ENCODE results near the gene UBE4A. TPM values are rescaled to one million over a fixed set of nuclear protein-coding genes. Genes with fewer than 3 reads are reported as not detected.
"Not testable (repeated sequence)": the region's sequence is repeated elsewhere in the genome, so short reads cannot be mapped to it uniquely, and the experiment has no call there.

Gene UBE4A
- total RNA-seq, 2 experiments from 2014 or later, result 44.2 to 50.7 TPM

- peaks cover 37% of the 10 kb centered on the region for H3K36me3 Mint-ChIP-seq (ENCODE audit: low read depth)
- ChIA-PET POLR2A (interaction anchor here (1.0 to 1.4 kb wide), 3 partner anchors 15 to 38 kb away, joined by 4 to 7 read pairs (median 6); partner anchors contain the start of gene KMT2A), CTCF (interaction anchor here (0.6 to 1.5 kb wide), 13 partner anchors 29 to 252 kb away, joined by 3 to 6 read pairs (median 3); partner anchors contain the start of gene UBE4A)
- H3K9me3 Mint-ChIP-seq (ENCODE audit: low read depth), result no peaks in the 10 kb centered on the region
- peak within 1 kb of the TSS; percentile 93 for H3K4me3 Mint-ChIP-seq
- intact Hi-C loops (cut with DNase I, micrococcal nuclease), result loop anchor here (1.0 to 5.0 kb wide), 12 partner anchors 33 to 597 kb away; partner anchors contain the start of genes CD3D (in 2 of the 2), ARCN1 (in 1 of the 2), BCL9L (in 1 of the 2) and CENATAC (in 1 of the 2)
- DNase-seq (peak; percentile 96), ATAC-seq (peak; percentile 63)
- H3K27me3 Mint-ChIP-seq, result no peaks in the 10 kb centered on the region
- peaks cover 64% of the 10 kb centered on the region for H3K4me1 Mint-ChIP-seq
- peak within 1 kb of the TSS; percentile 100 for H3K27ac Mint-ChIP-seq
These were observed 41.9 kb downstream of the UBE4A start, which contains the start of gene ATP5MG for GRCh38 chr11:118401151-118401879. Gene ATP5MG, plus strand, starts transcription at chr11:118401606. Its CDS starts 60 bp downstream, at chr11:118401666.

DNA sequence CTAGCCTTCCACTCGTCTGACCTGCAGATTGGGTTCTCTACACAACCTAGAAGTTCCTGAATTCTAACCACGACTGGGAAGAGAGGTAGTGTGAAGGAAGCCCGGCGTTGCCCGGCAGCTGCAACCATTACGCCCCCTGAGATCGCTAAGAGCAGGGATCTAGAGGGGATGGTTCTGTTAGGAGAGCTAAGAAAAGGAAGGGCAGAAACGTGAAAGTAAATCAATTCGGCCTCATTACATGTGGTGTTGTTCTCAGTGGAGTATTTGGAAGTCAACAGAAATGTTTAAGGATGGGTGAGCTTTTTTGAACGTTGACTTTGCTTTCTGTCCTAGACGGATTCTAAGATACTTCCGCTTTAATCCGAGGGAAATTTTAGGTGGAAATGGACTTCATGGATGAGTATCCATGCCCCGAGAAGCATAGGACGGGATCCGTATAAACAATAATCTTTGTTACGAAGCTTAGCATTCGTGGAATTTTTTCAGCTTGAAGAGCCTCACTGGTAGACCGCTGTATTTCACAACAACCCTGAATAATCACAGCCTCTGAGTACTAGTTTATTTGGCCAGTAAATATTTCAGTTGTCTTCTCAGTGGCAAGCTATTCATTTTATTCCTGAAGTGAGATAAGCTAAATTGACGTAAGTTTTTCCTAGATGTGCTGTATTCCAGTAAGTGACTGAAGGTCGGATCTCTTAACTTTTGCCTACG is 42.6 kb downstream of the UBE4A start:
- Mint-ChIP-seq H3K4me1 (peaks cover 69% of the 10 kb centered on the region), H3K36me3 (ENCODE audit: low read depth) (peaks cover 38% of the 10 kb centered on the region)

DNA sequence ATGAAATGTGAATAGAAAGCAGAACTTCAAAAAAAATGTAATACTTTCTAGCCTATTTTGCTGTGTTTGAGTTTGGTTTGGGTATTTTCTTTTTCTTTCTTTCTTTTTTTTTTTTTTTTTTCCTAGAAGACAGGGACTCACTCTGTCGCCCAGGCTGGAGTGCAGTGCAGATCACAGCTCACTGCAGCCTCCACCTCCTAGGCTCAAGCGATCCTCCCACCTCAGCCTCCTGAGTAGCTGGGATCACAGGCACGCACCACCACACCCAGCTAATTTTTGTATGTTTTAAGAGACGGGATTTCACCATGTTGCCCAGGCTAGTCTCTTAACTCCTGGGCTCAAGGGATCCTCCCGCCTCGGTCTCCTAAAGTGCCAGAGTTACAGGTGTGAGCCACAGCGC is 43.2 kb downstream of the UBE4A start:
- Mint-ChIP-seq H3K4me3 (peak overlapping the region; percentile 93), H3K4me1 (peaks cover 65% of the 10 kb centered on the region), H3K27ac (peak overlapping the region; percentile 100), H3K36me3 (ENCODE audit: low read depth) (peaks cover 44% of the 10 kb centered on the region)
- H3K9me3 Mint-ChIP-seq (ENCODE audit: low read depth); H3K27me3 Mint-ChIP-seq; DNase-seq; ATAC-seq: not testable (repeated sequence)
- intact Hi-C loops (cut with DNase I, micrococcal nuclease), result loop anchor here (5.0 kb wide), 3 partner anchors 95 to 525 kb away; partner anchors contain the start of genes BCL9L (in 1 of the 2) and IFT46 (in 1 of the 2)
- ChIA-PET POLR2A (interaction anchor here (0.6 to 1.4 kb wide), 6 partner anchors 13 to 50 kb away, joined by 3 to 7 read pairs (median 4); partner anchors contain the start of genes KMT2A and UBE4A), CTCF (interaction anchor here (0.7 to 1.5 kb wide), 8 partner anchors 17 to 180 kb away, joined by 3 to 6 read pairs (median 4); no protein-coding TSS in a partner anchor)

More for the DNA sequence above, 42.6 kb downstream of the UBE4A start:
- peak overlapping the region; percentile 93 for H3K4me3 Mint-ChIP-seq
- intact Hi-C loops (cut with DNase I, micrococcal nuclease), result loop anchor here (1.0 to 5.0 kb wide), 12 partner anchors 33 to 597 kb away; partner anchors contain the start of genes CD3D (in 2 of the 2), ARCN1 (in 1 of the 2), BCL9L (in 1 of the 2) and CENATAC (in 1 of the 2)
- H3K9me3 Mint-ChIP-seq (ENCODE audit: low read depth), result no peaks in the 10 kb centered on the region
- DNase-seq, result no peak
- ATAC-seq, result no peak
- peak overlapping the region; percentile 100 for H3K27ac Mint-ChIP-seq
- ChIA-PET POLR2A (interaction anchor here (0.6 to 1.4 kb wide), 5 partner anchors 14 to 50 kb away, joined by 3 to 7 read pairs (median 4); partner anchors contain the start of genes KMT2A and UBE4A), CTCF (interaction anchor here (0.7 to 1.5 kb wide), 13 partner anchors 17 to 251 kb away, joined by 3 to 6 read pairs (median 4); partner anchors contain the start of gene UBE4A)
- no peaks in the 10 kb centered on the region for H3K27me3 Mint-ChIP-seq

- Mint-ChIP-seq H3K27ac (peak overlapping the region; percentile 79), H3K4me1 (peaks cover 44% of the 10 kb centered on the region), H3K27me3 (no peaks in the 10 kb centered on the region), H3K9me3 (ENCODE audit: low read depth) (no peaks in the 10 kb centered on the region), H3K36me3 (ENCODE audit: low read depth) (peaks cover 50% of the 10 kb centered on the region), H3K4me3 (no peak overlapping the region)
- CTCF ChIA-PET, result interaction anchor here (0.7 to 2.3 kb wide), 3 partner anchors 15 to 235 kb away, joined by 3 to 5 read pairs (median 5); no protein-coding TSS in a partner anchor
- DNase-seq (no peak), ATAC-seq (no peak)
- intact Hi-C loops (cut with DNase I, micrococcal nuclease), result no loop called here
- POLR2A ChIA-PET, result interaction anchor here (0.7 kb wide), 1 partner anchor 30 kb away, joined by 3 read pairs; the partner anchor contains the start of gene KMT2A
These were observed 47.3 kb downstream of the UBE4A start for GRCh38 chr11:118406599-118407166.

GRCh38 chr11:118410055-118410745 is 50.8 kb downstream of the UBE4A start:
- H3K4me3 Mint-ChIP-seq, result no peak overlapping the region
- no peak for DNase-seq
- intact Hi-C loops (cut with DNase I, micrococcal nuclease), result no loop called here
- no peak for ATAC-seq
- H3K9me3 Mint-ChIP-seq (ENCODE audit: low read depth), result no peaks in the 10 kb centered on the region
- ChIA-PET CTCF (interaction anchor here (1.0 kb wide), 1 partner anchor 239 kb away, joined by 3 read pairs; no protein-coding TSS in a partner anchor), POLR2A (no interaction called here)
- H3K4me1 Mint-ChIP-seq, result peaks cover 20% of the 10 kb centered on the region
- peak overlapping the region; percentile 19 for H3K27ac Mint-ChIP-seq
- H3K27me3 Mint-ChIP-seq, result no peaks in the 10 kb centered on the region
- peaks cover 35% of the 10 kb centered on the region for H3K36me3 Mint-ChIP-seq (ENCODE audit: low read depth)

DNA sequence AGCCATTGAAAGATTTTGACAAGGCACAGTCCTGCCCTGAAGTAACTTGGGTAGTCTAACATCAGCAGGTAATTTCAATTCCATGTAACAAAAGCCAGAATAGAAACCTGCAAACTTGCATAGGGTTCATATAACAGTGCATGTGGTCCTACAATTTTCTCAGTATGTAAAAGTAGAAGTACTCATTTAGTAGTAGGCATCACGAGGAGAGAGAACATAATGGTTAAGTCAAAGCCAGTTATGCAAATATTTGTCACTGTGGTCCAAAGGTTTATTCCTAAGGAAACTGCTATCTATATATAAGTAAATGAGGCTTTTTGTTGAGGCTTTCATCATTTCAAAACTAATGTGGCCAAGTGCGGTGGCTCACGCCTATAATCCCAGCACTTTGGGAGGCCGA is 52.1 kb downstream of the UBE4A start:
- ATAC-seq, result no peak

DNA sequence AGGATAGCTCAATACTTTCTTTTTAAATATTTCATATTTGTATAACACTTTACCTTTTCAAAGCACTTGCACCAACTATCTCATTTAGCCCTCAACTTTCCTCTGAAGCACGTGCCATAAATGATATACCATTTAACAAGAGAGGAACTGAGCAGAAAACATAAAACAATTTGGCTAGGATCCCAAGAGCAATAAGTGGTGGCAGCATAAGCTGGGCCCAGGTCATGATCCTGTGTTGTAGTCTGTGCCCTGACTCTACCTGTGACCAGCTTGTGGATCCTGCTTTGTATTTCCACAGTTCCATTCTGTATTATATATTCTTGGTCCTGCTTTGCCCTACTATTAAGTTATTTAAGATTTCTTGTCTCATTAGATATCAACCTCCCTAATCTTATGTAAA is 53.5 kb downstream of the UBE4A start:
- ChIA-PET CTCF (interaction anchor here (1.5 kb wide), 1 partner anchor 16 kb away, joined by 4 read pairs; no protein-coding TSS in a partner anchor), POLR2A (interaction anchor here (1.1 kb wide), 1 partner anchor 23 kb away, joined by 3 read pairs; the partner anchor contains the start of gene KMT2A)
- ATAC-seq (no peak), DNase-seq (no peak)
- peaks cover 18% of the 10 kb centered on the region for H3K36me3 Mint-ChIP-seq (ENCODE audit: low read depth)
- no peaks in the 10 kb centered on the region for H3K27me3 Mint-ChIP-seq
- H3K9me3 Mint-ChIP-seq (ENCODE audit: low read depth), result no peaks in the 10 kb centered on the region
- H3K4me1 Mint-ChIP-seq, result peaks cover 6% of the 10 kb centered on the region
- H3K4me3 Mint-ChIP-seq, result no peak overlapping the region
- no peak overlapping the region for H3K27ac Mint-ChIP-seq
- intact Hi-C loops (cut with DNase I, micrococcal nuclease), result no loop called here

More for the DNA sequence above, 52.1 kb downstream of the UBE4A start:
- Mint-ChIP-seq H3K27ac (no peak overlapping the region), H3K36me3 (ENCODE audit: low read depth) (peaks cover 28% of the 10 kb centered on the region), H3K4me1 (peaks cover 11% of the 10 kb centered on the region), H3K9me3 (ENCODE audit: low read depth) (no peaks in the 10 kb centered on the region), H3K4me3 (no peak overlapping the region), H3K27me3 (no peaks in the 10 kb centered on the region)
- DNase-seq, result no peak
- ChIA-PET POLR2A (no interaction called here), CTCF (no interaction called here)
- intact Hi-C loops (cut with DNase I, micrococcal nuclease), result no loop called here

DNA sequence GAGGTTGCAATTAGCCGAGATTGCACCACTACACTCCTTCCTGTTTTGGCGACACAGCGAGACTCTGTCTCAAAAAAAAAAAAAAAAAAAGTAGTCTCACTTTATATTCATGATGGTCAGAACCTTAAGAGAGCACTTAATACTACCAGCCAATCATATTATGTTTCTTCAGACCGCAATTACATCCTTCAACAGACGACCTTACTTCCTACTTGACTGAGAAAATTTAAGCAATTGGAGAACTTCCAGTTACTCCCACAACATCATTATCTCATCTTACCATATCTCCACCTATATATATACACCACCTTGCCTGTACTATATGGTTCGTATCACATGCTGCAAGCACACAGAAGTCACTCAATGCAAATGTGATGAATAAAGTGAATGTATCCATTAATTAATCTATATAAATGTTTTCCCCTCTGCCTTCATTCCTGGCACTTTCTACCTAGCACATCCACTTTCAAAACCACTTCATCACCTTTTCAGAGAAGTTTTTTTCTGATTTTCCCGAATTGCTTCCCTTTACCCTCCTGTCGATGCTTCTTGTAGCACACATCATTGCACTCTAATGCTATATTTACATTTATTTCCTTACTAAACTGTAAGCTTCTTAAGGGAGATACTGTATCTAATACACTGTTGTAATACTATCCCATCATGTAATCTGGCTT is 55.8 kb downstream of the UBE4A start:
- no peak overlapping the region for H3K4me3 Mint-ChIP-seq
- H3K4me1 Mint-ChIP-seq, result peaks cover 2% of the 10 kb centered on the region
- DNase-seq (no peak), ATAC-seq (no peak)
- POLR2A ChIA-PET, result interaction anchor here (1.0 to 1.3 kb wide), 2 partner anchors 10 to 13 kb away, joined by 3 to 7 read pairs; no protein-coding TSS in a partner anchor
- H3K36me3 Mint-ChIP-seq (ENCODE audit: low read depth), result peaks cover 4% of the 10 kb centered on the region
- H3K9me3 Mint-ChIP-seq (ENCODE audit: low read depth), result no peaks in the 10 kb centered on the region
- CTCF ChIA-PET, result interaction anchor here (0.6 kb wide), 1 partner anchor 1155 kb away, joined by 3 read pairs; no protein-coding TSS in a partner anchor
- H3K27ac Mint-ChIP-seq, result no peak overlapping the region
- intact Hi-C loops (cut with DNase I, micrococcal nuclease), result no loop called here
- H3K27me3 Mint-ChIP-seq, result no peaks in the 10 kb centered on the region

GRCh38 chr11:118415739-118416068 is 56.3 kb downstream of the UBE4A start:
- no peaks in the 10 kb centered on the region for H3K36me3 Mint-ChIP-seq (ENCODE audit: low read depth)
- DNase-seq, result peak; percentile 48
- H3K27ac Mint-ChIP-seq, result no peak overlapping the region
- H3K9me3 Mint-ChIP-seq (ENCODE audit: low read depth), result no peaks in the 10 kb centered on the region
- H3K27me3 Mint-ChIP-seq, result no peaks in the 10 kb centered on the region
- no peak overlapping the region for H3K4me3 Mint-ChIP-seq
- peak; percentile 88 for ATAC-seq
- intact Hi-C loops (cut with DNase I, micrococcal nuclease), result no loop called here
- no peaks in the 10 kb centered on the region for H3K4me1 Mint-ChIP-seq
- ChIA-PET POLR2A (interaction anchor here (1.0 to 1.3 kb wide), 2 partner anchors 9 to 14 kb away, joined by 3 to 7 read pairs; no protein-coding TSS in a partner anchor), CTCF (no interaction called here)

GRCh38 chr11:118416900-118417299 is 57.5 kb downstream of the UBE4A start:
- H3K4me1 Mint-ChIP-seq; H3K4me3 Mint-ChIP-seq; intact Hi-C loops (cut with DNase I, micrococcal nuclease); H3K36me3 Mint-ChIP-seq (ENCODE audit: low read depth); DNase-seq; H3K27me3 Mint-ChIP-seq; POLR2A ChIA-PET; H3K27ac Mint-ChIP-seq; H3K9me3 Mint-ChIP-seq (ENCODE audit: low read depth); ATAC-seq: not testable (repeated sequence)
- CTCF ChIA-PET, result interaction anchor here (0.6 kb wide), 1 partner anchor 68 kb away, joined by 3 read pairs; no protein-coding TSS in a partner anchor

All from activated CD4-positive, alpha-beta T cell treated with anti-CD3 and anti-CD28 coated beads for 36 hours (primary cell).